ENCODE results near the gene MAGI2.

The MAGI2 gene

DNA sequence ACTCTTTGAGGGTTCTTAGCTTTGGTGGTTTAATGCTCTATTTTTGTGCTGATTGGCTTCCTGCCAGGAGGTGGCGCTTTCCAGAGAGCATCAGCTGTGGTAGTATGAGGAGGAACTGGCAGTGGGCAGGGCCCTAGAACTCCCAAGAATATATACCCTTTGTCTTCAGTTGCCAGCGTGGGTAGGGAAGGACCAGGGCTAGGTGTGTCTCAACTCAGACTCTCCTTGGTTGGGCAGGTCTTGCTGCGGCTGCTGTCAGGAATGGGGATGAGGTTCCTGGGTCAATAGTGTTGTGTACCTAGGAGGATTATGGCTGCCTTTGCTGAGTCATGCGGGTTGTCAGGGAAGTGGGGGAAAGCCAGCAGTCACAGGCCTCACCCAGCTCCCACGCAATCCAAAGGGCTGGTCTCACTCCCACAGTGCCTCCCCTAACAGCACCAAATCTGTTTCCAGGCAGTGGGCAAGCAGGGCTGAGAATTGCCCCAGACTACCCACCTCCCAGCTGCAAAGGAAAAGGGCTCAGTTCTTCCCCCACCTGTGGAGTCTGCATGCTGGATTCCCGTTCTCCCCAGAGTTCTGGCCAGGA, 1463.4 kb downstream of the MAGI2 start:
- TF ChIP-seq, protein P1, sequence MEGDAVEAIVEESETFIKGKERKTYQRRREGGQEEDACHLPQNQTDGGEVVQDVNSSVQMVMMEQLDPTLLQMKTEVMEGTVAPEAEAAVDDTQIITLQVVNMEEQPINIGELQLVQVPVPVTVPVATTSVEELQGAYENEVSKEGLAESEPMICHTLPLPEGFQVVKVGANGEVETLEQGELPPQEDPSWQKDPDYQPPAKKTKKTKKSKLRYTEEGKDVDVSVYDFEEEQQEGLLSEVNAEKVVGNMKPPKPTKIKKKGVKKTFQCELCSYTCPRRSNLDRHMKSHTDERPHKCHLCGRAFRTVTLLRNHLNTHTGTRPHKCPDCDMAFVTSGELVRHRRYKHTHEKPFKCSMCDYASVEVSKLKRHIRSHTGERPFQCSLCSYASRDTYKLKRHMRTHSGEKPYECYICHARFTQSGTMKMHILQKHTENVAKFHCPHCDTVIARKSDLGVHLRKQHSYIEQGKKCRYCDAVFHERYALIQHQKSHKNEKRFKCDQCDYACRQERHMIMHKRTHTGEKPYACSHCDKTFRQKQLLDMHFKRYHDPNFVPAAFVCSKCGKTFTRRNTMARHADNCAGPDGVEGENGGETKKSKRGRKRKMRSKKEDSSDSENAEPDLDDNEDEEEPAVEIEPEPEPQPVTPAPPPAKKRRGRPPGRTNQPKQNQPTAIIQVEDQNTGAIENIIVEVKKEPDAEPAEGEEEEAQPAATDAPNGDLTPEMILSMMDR (IDR thresholded peaks at IDR 0.05; ENCODE audit: insufficient read depth, missing control alignments): no peak
- DNase-seq (ENCODE audit: insufficient read length, low spot score) (no peak), FAIRE-seq (no peak)

DNA sequence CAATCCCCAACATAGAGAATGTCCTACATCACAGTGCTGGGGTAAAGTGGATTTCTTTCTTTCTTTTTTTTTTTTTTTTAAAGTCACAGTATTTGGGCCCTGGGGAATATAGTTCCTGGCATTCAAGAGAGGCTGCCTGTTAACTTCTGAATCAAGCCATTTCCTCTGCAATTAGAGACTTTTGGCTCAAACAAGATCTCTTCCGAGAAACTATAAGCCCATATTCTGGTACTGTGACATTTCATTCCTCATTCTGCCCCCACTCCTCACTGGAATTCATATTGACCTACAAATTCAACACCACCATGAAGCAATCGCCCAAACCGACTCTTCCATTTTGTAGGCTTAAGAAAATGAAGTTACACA, 1467.5 kb downstream of the MAGI2 start:
- no peak for FAIRE-seq
- DNase-seq (ENCODE audit: insufficient read length, low spot score): no peak
- TF ChIP-seq, protein P1 (IDR thresholded peaks at IDR 0.05; ENCODE audit: insufficient read depth, missing control alignments): no peak

DNA sequence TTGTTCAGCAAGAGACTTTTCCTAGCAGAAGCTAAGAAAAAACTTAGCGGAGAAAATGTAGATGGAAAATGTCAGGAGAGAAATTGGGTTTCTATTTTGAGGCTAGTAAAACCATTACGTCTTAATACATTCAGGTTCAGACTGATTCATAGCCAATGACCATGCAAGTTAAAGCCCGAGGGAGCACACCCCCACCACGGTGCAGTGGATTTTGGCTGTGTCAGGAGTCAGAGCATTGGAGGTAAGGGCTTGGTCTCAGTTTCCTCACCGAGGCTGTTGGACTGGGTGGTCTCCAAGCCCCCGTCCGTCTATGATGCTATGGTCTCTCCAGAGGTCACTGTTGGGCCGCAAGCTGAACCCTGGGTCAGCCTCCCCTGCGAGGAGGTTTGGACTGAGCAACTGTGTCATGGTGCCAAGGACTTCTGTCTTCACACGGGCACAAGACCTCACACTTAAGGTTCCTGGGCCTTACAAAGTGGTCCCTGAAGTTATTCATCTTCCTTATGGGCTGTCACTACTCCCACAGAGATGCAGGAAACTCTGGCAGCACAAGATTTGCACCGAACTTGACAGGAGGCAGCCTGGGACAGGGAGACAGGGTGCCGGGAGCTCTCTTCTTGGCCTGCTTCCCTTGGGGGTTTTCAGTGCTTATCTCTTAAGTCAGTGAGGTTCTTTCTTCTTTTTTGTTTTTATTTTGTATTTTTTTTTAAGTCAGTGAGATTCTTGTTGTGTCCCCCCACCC, 1468.1 kb downstream of the MAGI2 start:
- no peak for FAIRE-seq

DNA sequence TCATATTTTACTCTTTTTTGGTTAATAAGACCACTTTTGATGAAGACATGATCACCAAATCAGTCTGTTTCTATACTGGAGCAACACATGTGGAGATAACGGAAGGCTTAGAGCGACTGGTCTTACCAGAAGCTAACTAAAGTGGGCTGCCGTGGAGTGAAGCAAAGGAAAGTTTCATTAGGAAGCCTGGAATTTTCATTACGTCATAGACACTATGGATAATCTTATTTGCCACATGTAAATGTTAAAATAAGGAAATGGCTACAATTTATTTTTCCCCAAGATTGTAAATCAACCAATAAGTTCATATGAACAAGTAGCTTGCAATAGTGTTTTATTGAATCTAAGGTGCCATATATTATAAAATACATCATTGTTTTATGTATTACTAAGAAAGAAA, 1469.5 kb downstream of the MAGI2 start:
- FAIRE-seq: no peak

More for the DNA sequence above, 1468.1 kb downstream of the MAGI2 start:
- TF ChIP-seq, protein P1 (IDR thresholded peaks at IDR 0.05; ENCODE audit: insufficient read depth, missing control alignments): no peak
- no peak for DNase-seq (ENCODE audit: insufficient read length, low spot score)

GRCh38 chr7:77982926-77983550, 1470.4 kb downstream of the MAGI2 start:
- FAIRE-seq (no peak), DNase-seq (ENCODE audit: insufficient read length, low spot score) (no peak)
- TF ChIP-seq, protein P1 (IDR thresholded peaks at IDR 0.05; ENCODE audit: insufficient read depth, missing control alignments): no peak

More for the DNA sequence above, 1469.5 kb downstream of the MAGI2 start:
- no peak for DNase-seq (ENCODE audit: insufficient read length, low spot score)
- TF ChIP-seq, protein P1 (IDR thresholded peaks at IDR 0.05; ENCODE audit: insufficient read depth, missing control alignments): no peak

DNA sequence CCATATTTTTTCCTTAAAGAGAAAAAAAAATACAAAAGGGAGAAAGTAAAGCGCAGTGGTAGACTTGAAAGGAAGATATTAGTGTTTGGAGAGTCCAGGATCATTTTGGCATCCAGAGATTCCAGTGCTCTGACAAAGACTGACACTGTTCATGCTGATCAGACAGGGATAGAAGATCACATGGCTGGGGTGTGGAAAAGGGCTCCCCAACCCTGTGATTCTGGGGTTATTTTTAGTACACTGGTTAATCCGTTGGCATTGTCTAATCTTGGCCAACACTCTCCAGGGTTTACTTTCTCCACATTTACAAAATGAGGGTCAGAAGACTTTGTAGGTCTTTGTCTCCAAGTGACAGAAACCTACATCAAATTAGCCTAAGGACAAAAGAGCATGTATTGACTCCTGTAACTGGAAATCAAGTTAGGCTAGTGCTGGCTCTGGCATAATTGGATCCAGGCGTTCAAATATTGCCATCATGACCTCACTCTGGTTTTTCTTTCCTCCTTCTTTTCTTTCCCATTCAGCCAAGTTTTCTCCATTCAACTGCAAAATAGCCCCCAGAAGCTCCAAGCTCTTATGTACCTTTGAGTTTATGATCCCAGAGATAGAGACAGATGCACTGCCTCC, 1473.3 kb downstream of the MAGI2 start:
- FAIRE-seq: no peak
- TF ChIP-seq, protein P1 (IDR thresholded peaks at IDR 0.05; ENCODE audit: insufficient read depth, missing control alignments): no peak
- DNase-seq (ENCODE audit: insufficient read length, low spot score): no peak

All from D721Med (cell line).